B cell (primary cell): Measurements from ENCODE around the gene CYB561D1.

Source experiments
- CTCF ChIP-seq: fragments of 200-600 bp; IDR thresholded peaks from one replicate; pipeline ENCODE4 v1.8.0; 2022; ENCODE audit warnings: antibody characterized with exemption, mild to moderate bottlenecking
- EZH2 ChIP-seq: IDR thresholded peaks from 2 replicates; pipeline ENCODE4 v1.6.1; 2012; ENCODE audit warnings: borderline replicate concordance, low read depth, mild to moderate bottlenecking, moderate library complexity, low read length; ENCODE audit not compliant: insufficient read depth, poor library complexity, severe bottlenecking

DNA sequence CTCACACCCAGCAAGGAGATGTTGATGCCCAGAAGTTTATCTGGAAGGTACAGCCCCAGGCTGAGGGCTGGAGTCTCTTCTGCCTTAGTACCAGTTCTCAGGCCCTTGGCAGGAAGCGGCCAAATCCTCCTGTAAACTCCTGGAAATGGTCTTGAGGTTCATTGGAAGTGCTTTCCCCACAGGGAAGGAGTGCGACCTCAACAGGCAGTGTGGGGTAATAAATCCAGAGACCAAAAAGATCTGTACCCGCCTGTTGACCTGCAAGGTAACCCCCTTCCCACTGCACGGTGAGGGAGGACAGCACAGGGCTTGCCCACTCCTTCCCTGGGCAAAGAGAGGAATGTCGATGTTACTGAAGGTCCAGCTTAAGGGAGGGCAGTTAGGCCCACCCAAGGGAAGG, 5.7 kb upstream of the CYB561D1 start:
- TF ChIP-seq EZH2, result no peak
- TF ChIP-seq CTCF, result no peak
